Measurements from ENCODE around the gene RAB20. TPM values are rescaled to one million over a fixed set of nuclear protein-coding genes. Genes with fewer than 3 reads are reported as not detected.
A peak's percentile ranks its signal among the peaks of the same experiment; 100 is the strongest.

Gene RAB20
- total RNA-seq, 4 donors from 2014 or later = 0.77 to 12.4 (median 9.1) TPM

DNA sequence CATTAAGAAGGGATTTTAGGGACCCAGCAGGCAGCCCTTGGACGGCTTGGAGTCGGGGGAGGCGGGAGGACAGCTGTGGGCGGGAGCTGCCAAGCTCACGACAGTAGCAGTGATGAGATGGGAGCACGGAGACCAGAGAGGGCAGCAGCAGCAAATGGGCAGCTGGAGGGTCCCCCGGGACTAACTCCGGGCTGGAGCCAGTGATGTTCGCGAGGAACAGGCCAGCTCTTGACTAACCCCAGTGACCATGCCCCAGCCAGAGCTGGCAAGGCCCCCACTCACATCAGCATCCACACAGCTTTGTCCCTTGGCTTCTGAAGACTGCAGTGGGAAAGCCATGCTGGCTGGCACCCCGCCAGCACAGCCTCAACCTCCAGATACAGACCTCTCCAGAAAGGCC, 81.9 kb downstream of the RAB20 start:
- no peaks in the 10 kb centered on the region for H3K4me1 ChIP-seq
- H3K9me3 ChIP-seq = no peaks in the 10 kb centered on the region
- intact Hi-C loops (cut with DNase I; ENCODE audit: low total_unique reads) = no loop called here
- H3K4me3 ChIP-seq = no peak overlapping the region
- TF ChIP-seq, protein P1, sequence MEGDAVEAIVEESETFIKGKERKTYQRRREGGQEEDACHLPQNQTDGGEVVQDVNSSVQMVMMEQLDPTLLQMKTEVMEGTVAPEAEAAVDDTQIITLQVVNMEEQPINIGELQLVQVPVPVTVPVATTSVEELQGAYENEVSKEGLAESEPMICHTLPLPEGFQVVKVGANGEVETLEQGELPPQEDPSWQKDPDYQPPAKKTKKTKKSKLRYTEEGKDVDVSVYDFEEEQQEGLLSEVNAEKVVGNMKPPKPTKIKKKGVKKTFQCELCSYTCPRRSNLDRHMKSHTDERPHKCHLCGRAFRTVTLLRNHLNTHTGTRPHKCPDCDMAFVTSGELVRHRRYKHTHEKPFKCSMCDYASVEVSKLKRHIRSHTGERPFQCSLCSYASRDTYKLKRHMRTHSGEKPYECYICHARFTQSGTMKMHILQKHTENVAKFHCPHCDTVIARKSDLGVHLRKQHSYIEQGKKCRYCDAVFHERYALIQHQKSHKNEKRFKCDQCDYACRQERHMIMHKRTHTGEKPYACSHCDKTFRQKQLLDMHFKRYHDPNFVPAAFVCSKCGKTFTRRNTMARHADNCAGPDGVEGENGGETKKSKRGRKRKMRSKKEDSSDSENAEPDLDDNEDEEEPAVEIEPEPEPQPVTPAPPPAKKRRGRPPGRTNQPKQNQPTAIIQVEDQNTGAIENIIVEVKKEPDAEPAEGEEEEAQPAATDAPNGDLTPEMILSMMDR (IDR thresholded peaks at IDR 0.05) = no peak
- TF ChIP-seq POLR2A (IDR thresholded peaks at IDR 0.05) = no peak
- DNase-seq = peak in 1 of 2 donors; percentile 52
- H3K27ac ChIP-seq = no peak overlapping the region
- no peaks in the 10 kb centered on the region for H3K36me3 ChIP-seq
- H3K27me3 ChIP-seq = no peaks in the 10 kb centered on the region

DNA sequence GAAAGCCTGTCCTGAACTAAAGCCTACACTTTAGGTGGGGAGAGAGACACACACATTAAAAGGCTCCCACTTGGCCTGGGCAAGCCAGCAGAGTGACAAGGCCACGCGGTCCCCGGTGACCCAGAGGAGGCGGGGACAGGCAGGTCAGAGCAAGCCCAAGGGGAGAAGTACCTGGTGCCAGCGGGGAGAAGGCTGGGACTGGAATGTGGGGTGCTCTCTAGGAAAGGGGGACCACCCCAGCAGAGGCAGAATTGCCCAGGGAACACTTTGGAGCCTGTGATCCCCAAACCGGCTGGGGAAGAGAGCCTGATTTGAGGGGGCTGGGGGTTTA, 82.3 kb downstream of the RAB20 start:
- intact Hi-C loops (cut with DNase I; ENCODE audit: low total_unique reads) = no loop called here
- no peak for DNase-seq
- Histone ChIP-seq H3K4me3 (no peak overlapping the region), H3K9me3 (no peaks in the 10 kb centered on the region), H3K27ac (no peak overlapping the region), H3K36me3 (no peaks in the 10 kb centered on the region), H3K27me3 (no peaks in the 10 kb centered on the region), H3K4me1 (no peaks in the 10 kb centered on the region)
- TF ChIP-seq POLR2A (IDR thresholded peaks at IDR 0.05) = no peak
- TF ChIP-seq, protein P1 (IDR thresholded peaks at IDR 0.05) = no peak

DNA sequence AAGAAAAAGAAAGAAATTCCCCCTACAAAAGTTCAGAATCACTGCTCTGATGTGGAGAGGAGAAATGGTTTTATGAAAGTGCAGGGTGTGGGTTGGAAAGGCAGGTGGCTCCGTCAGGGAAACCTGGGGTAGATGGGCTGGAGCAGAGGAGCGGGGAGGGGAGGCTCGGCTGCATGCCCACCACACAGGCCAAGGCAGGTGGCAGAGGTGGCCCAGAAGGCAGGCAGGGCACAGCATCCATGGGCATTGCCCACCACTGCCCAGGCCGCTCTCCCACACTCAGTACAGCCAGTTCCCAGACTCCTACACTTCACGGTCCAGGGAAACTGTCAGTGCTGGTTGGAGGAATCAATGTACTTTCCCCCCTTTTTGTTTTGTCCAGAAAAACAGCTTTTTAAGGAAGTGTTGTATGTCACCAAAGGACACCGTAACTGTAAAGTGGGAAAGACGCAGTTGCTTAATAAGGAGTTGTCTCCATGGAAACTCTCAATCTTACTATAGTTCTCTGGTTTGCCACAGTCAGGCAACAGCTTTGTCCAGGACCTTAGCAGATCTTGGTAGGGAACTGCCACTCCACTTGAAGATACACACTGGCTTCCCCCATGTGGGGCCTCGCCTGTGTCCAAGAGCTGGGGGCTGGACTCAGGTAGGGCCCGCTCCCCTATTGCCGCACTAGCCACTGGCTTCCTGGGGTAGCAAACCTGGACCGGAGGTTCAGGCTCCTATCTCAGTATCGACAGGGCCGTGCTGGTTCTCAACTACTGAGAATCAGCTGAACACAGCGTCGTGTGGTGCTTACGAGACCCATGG, 82.9 kb downstream of the RAB20 start:
- H3K36me3 ChIP-seq = no peaks in the 10 kb centered on the region
- intact Hi-C loops (cut with DNase I; ENCODE audit: low total_unique reads) = no loop called here
- no peaks in the 10 kb centered on the region for H3K4me1 ChIP-seq
- H3K27ac ChIP-seq = no peak overlapping the region
- H3K9me3 ChIP-seq = no peaks in the 10 kb centered on the region
- DNase-seq = no peak
- no peak overlapping the region for H3K4me3 ChIP-seq
- TF ChIP-seq, protein P1 (IDR thresholded peaks at IDR 0.05) = no peak
- no peak for TF ChIP-seq POLR2A (IDR thresholded peaks at IDR 0.05)
- H3K27me3 ChIP-seq = no peaks in the 10 kb centered on the region

DNA sequence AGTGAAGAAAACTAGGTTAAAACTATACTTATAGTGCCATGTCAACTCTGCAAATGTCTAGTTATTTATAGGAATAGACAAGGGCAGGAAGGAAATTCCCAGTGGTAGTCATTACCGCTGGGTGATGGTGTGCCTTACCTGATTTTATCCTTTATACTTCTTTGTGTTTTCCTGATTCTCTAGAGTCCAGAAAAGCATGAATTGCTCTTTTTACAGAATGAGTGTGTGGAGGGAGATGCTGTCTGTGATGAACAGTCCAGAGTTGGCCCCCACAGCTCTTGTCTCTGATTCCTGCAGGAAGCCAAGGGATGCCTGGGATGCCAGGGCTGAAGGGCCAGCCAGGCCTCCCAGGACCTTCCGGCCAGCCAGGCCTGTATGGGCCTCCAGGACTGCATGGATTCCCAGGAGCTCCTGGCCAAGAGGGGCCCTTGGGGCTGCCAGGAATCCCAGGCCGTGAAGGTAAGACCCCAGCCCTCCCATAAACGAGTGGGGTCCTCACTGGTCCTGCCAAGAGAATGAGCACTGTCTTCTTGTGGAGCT, 83.7 kb downstream of the RAB20 start:
- no peak for DNase-seq
- no peak overlapping the region for H3K4me3 ChIP-seq
- no peaks in the 10 kb centered on the region for H3K9me3 ChIP-seq
- no peaks in the 10 kb centered on the region for H3K4me1 ChIP-seq
- no peaks in the 10 kb centered on the region for H3K36me3 ChIP-seq
- no peaks in the 10 kb centered on the region for H3K27me3 ChIP-seq
- H3K27ac ChIP-seq = no peak overlapping the region
- intact Hi-C loops (cut with DNase I; ENCODE audit: low total_unique reads) = no loop called here
- no peak for TF ChIP-seq POLR2A (IDR thresholded peaks at IDR 0.05)
- TF ChIP-seq, protein P1 (IDR thresholded peaks at IDR 0.05) = no peak

DNA sequence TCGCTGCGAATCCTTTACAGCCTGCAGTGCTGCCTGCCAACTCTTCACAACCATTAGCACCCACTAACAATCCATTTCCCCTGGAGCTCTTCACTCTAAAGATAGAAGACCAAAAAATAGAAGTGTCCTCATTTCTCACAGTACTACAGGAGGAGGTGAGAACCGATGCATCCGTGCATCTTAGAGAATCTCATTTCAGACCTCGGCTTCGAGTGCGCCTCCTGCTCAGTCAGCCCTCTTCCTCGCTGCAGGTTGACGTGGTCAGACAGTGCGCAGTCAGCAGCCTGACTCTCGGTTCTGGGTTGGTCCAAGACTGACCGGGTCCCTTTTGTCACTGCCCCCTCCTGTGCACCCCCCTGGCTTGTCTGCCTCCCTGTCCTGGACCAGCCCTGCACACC, 85.3 kb downstream of the RAB20 start:
- no peak overlapping the region for H3K4me3 ChIP-seq
- no peak overlapping the region for H3K27ac ChIP-seq
- intact Hi-C loops (cut with DNase I; ENCODE audit: low total_unique reads) = no loop called here
- DNase-seq = no peak
- no peaks in the 10 kb centered on the region for H3K27me3 ChIP-seq
- no peak for TF ChIP-seq POLR2A (IDR thresholded peaks at IDR 0.05)
- TF ChIP-seq, protein P1 (IDR thresholded peaks at IDR 0.05) = no peak
- H3K9me3 ChIP-seq = no peaks in the 10 kb centered on the region
- H3K36me3 ChIP-seq = no peaks in the 10 kb centered on the region
- no peaks in the 10 kb centered on the region for H3K4me1 ChIP-seq
